Kidney epithelial cell (primary cell): Measurements from ENCODE around the gene CES4A. TPM values are rescaled to one million over a fixed set of nuclear protein-coding genes. Genes with fewer than 3 reads are reported as not detected.

ENCODE experiments used
- DNase-seq: peaks from one replicate; pipeline ENCODE4 v3.0.0-alpha.2; 2010; ENCODE audit warnings: low read depth
- H3K27me3 ChIP-seq: 2 replicates; pipeline ENCODE4 v1.6.0; 2011; ENCODE audit warnings: low read length; ENCODE audit not compliant: control insufficient read depth, insufficient read depth
- H3K36me3 ChIP-seq: 2 replicates; pipeline ENCODE4 v1.5.1; 2011; ENCODE audit warnings: low read length; ENCODE audit not compliant: control insufficient read depth, insufficient read depth
- H3K4me3 ChIP-seq: 2 replicates; pipeline ENCODE4 v1.5.1; 2011; ENCODE audit warnings: low read depth, mild to moderate bottlenecking, control low read depth, low read length
- CTCF ChIP-seq: IDR thresholded peaks from 2 replicates; pipeline ENCODE4 v1.5.1; 2011; ENCODE audit warnings: mild to moderate bottlenecking, moderate library complexity, low read length, control low read depth, inconsistent platforms; ENCODE audit not compliant: insufficient read depth, poor library complexity, severe bottlenecking
- total RNA-seq: library from RNA; depleted of rRNA; stranded (reverse); fragments of >200 nt; gene quantifications from 2 replicates; pipeline ENCODE4 v1.2.3, GENCODE V29; 2015

CES4A gene
- total RNA-seq, 1 donor from 2014 or later = 2.3 TPM

GRCh38 chr16:66976746-66977145 lies 11.6 kb upstream of the CES4A start:
- no peak for DNase-seq
- no peak overlapping the region for H3K4me3 ChIP-seq
- TF ChIP-seq CTCF = no peak
- H3K27me3 ChIP-seq = no peaks in the 10 kb centered on the region
- H3K36me3 ChIP-seq = no peaks in the 10 kb centered on the region

GRCh38 chr16:66977341-66978113 lies 10.9 kb upstream of the CES4A start:
- no peak overlapping the region for H3K4me3 ChIP-seq
- DNase-seq = no peak

GRCh38 chr16:66979011-66979717 lies 9.2 kb upstream of the CES4A start:
- no peak overlapping the region for H3K4me3 ChIP-seq
- H3K36me3 ChIP-seq = no peaks in the 10 kb centered on the region
- DNase-seq = no peak
- no peaks in the 10 kb centered on the region for H3K27me3 ChIP-seq
- no peak for TF ChIP-seq CTCF

More at GRCh38 chr16:66977341-66978113, 10.9 kb upstream of the CES4A start:
- Histone ChIP-seq H3K27me3 (no peaks in the 10 kb centered on the region), H3K36me3 (no peaks in the 10 kb centered on the region)
- TF ChIP-seq CTCF = peak; percentile 92

GRCh38 chr16:66983033-66983432 lies 5.4 kb upstream of the CES4A start:
- TF ChIP-seq CTCF = no peak
- no peak for DNase-seq
- no peaks in the 10 kb centered on the region for H3K36me3 ChIP-seq
- H3K27me3 ChIP-seq = no peaks in the 10 kb centered on the region
- no peak overlapping the region for H3K4me3 ChIP-seq

GRCh38 chr16:66984892-66985311 lies 3.5 kb upstream of the CES4A start:
- Histone ChIP-seq H3K27me3 (no peaks in the 10 kb centered on the region), H3K36me3 (no peaks in the 10 kb centered on the region), H3K4me3 (no peak overlapping the region)
- no peak for TF ChIP-seq CTCF
- no peak for DNase-seq
